NB4 (cell line): ENCODE data around the gene AQP7.

Experiments
- MAX ChIP-seq: IDR thresholded peaks from 2 replicates; pipeline ENCODE4 v1.6.1; 2011; ENCODE audit warnings: low read depth, low read length
- POLR2A ChIP-seq: IDR thresholded peaks from 2 replicates; pipeline ENCODE4 v1.6.1; 2011; ENCODE audit warnings: mild to moderate bottlenecking; ENCODE audit not compliant: insufficient read length; ENCODE audit errors: extremely low read depth
- TF ChIP-seq, protein P1 (sequence below): IDR thresholded peaks from one replicate; pipeline ENCODE4 v1.5.1; 2012; ENCODE audit warnings: low read depth, low read length

- TF ChIP-seq, protein P1, sequence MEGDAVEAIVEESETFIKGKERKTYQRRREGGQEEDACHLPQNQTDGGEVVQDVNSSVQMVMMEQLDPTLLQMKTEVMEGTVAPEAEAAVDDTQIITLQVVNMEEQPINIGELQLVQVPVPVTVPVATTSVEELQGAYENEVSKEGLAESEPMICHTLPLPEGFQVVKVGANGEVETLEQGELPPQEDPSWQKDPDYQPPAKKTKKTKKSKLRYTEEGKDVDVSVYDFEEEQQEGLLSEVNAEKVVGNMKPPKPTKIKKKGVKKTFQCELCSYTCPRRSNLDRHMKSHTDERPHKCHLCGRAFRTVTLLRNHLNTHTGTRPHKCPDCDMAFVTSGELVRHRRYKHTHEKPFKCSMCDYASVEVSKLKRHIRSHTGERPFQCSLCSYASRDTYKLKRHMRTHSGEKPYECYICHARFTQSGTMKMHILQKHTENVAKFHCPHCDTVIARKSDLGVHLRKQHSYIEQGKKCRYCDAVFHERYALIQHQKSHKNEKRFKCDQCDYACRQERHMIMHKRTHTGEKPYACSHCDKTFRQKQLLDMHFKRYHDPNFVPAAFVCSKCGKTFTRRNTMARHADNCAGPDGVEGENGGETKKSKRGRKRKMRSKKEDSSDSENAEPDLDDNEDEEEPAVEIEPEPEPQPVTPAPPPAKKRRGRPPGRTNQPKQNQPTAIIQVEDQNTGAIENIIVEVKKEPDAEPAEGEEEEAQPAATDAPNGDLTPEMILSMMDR: no peak
- no peak for TF ChIP-seq POLR2A
- TF ChIP-seq MAX: no peak
Measured at GRCh38 chr9:33364127-33364526, 38.2 kb downstream of the AQP7 start.
